GM19240 (cell line): ENCODE results near the gene SNX18.

Experiments used
- DNase-seq: peaks from one replicate; pipeline ENCODE4 v3.0.0; 2011; ENCODE audit warnings: low spot score; ENCODE audit not compliant: insufficient read length

The SNX18 gene

DNA sequence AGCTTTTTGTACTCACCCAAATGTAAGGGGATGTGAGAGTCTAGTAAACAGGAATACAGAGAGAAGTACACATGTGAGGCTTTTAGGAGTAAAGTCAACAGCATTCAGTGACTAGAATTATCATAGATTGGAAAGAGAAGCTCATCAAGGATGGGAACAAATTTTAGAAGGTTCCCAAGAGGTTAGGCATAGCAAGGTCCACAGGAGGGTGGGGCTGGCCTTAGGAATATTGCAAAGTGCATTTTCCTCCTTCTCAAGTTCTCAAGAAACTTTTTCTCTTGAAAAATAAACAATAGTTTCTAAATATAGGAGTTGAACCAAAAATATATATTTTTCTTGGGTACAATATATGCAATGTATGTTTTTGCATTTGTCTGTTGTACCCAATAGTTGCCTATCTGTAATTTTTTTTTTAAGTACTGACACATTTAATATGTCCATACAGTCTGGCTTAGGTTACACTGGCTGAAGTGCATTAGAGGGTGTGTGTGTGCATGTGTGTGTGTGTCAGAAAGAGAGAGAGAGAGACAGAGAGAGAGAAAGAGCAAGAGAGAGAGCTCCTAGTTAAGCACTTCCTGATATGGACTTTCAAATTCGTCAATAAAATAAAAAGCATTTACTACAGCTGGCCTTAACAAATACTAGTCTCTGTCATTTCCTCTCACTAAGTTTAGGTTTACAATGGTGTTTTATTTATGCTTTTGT is 62.2 kb downstream of the SNX18 start:
- no peak for DNase-seq

DNA sequence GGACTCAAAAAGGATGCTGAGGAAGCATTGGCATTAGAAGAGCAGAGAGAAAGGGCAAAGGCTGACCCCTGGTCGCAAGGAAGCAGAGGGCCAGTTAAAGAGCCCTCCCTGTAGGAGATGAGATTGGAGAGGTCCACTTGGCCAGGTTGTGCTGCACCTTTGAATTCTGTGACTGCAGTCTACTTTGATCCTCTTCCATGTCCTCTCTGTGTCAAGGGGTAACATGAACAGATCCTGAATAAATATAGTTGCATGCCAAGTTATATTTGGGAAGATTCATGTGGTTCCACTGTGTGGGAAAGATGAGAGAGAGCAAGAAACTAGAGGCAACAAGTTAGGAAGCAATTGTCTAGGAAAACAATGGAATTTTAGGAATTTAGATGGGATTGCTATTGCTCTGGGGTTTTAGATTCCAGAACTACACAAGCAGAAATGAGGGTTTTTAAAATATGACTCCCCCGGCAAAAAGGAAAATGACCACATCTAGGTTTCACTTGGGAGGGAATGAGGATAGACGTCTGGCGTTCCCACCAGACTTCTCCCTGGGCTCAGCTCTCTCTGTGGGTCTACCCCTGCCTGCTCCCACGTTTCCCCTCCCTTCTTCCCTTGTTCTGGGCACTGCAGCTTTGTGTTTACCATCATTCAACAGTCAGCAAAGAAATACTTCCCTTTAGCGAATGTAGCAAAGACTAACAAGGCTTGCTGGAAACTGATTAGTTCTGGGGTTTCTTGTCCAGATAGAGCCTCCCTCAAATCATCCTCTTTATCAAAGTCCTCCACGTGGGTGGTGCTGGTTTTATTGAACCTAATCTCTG is 63.6 kb downstream of the SNX18 start:
- DNase-seq: no peak

DNA sequence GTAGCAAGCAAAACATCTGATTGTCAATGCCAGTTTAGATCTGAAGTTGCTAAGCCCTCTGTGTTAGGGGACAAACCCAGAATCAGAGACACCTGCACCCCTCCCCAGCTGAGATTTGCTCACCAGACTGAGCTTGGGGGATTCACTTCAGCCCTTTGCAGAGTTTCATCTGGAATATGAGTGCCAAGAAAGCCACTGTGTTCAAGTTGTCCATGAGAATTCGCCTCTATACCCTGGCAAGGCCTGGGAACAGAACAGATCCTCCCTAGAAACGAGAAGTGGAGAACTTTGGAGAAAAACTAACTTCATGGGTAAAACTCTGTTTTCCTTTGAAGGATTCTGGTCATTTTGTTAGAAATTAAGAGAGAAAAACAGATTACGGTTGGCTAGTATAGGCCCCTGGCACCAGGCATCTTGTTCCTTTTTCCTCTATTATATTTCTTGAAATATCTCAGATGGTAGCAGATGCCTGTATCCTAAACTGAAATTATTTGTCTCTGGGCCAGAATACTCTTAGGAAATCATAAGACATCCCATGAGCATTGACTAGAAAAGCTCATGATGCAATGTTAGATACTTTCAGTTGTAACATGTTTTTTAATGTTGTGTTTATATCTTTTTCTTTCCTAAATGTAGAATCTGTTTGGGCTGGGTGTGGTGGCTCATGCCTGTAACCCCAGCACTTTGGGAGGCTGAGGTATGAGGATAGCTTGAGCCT is 64.4 kb downstream of the SNX18 start:
- DNase-seq: no peak

DNA sequence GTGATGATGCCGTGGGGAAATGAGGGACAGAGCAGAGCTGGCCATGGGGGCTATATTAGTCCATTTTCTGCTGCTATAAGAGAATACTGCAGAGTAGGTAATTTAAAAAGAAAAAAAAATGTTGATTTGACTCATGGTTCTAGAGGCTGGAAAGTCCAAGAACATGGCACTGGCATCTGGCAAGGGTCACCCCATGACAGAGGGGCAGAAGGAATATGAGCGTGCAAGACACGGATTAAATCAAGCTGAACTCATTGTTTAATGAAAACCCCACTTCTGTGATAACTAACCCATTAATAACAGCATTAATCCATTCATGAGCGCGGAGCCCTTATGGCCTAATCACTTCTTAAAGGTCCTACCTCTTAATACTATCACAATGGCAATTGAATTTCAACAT is 68.8 kb downstream of the SNX18 start:
- no peak for DNase-seq

DNA sequence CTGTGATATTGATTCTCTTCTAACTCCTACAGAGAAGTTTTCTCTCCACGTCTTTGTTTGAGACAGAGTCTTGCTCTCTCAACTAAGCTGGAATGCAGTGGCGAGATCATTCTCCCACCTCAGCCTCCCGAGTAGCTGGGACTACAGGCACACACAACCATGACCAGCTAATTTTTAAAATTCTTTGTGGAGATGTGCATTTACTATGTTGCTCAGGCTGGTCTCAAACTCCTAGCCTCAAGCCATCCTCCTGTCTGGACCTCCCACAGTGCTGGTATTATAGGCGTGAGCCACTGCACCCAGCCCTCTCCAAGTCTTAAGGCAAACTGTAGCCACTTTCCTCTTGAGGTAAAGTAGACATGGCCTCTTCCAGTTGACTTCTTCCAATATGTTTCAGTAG is 72.2 kb downstream of the SNX18 start:
- no peak for DNase-seq

DNA sequence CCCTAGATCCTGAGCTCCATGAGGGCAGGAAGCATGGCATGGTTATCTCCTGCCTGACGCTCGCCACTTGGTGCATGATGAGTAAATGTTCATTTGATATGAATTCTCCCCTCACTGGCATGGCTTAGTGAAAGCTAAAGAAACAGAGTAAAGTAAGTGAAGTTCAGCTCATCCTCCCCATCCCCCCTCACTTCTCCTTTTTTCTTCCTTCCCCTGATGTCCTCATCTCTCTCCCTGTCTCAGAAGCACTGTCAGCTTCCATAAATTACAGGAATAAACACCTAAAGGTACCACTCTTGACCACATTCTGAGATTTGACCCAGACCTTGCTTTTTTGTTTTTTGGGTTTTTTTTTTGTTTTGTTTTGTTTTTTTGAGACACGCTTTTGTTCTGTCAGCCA is 73.3 kb downstream of the SNX18 start:
- DNase-seq: no peak

DNA sequence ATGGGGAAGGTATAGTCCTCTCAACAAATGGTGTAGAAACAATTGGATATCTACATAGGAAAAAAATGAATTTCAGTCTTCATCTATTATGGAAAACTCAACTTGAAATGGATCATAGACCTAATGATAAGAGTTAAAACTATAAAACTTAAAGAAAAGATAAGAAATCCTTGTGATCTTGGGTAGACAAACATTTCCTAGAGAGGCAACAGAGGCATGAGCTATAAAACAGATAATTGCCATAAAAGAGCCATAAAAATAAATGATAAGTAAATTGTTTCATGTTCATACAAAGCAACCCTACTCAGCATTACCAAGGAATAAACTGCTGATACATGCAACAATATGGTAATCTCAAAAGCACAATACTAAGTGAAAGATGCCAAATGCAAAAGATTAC is 76.2 kb downstream of the SNX18 start:
- DNase-seq: no peak

DNA sequence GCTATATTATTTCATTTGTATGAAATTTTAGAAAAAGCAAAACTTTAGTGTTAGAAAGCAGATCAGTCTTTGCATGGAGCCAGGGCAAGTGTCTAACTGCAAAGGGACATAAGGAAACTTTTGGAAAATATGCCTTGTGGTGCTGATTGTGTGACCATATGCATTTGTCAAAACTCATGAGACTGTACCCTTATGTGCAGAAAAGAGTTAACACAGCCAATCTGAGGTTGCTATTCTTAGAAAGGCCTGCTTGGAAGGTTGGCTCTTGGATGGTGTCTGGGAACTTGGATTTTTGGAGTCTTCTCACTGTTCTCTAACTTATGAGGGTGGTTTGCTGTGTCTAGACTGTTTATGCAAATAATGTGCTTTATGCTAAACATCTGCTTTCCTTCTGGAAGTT is 76.6 kb downstream of the SNX18 start:
- no peak for DNase-seq

DNA sequence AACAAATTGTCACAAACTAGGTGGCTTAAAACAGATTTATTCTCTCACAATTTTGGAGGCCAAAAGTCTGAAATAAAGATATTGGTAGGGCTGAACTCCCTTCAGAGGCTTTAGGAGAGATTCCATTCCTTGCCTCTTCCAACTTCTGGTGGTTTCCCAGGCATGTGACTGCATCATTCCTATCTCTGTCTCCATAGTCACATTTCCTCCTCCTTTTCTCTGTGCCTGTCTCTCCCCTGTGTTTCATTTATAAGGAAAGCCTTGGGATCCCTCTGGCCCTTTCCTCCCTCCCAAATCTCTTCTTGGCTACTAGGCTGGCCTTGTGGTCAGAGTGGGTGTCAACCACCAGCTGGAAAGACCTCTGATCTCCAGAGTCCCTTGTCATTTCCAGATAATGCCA is 78.2 kb downstream of the SNX18 start:
- DNase-seq: no peak
